A549 (cell line): Measurements from ENCODE around the gene PHIP. TPM values are rescaled to one million over a fixed set of nuclear protein-coding genes. Genes with fewer than 3 reads are reported as not detected.

ENCODE experiments used
- CBX2 ChIP-seq: fragments of 200-600 bp; sonication (generic); IDR thresholded peaks from 2 replicates; pipeline ENCODE4 v1.6.1; 2016; ENCODE audit warnings: low read depth, mild to moderate bottlenecking, borderline replicate concordance
- CEBPB ChIP-seq, 2 experiments: fragments of >200 bp in 1 of 2; sonication (Bioruptor Twin) in 1 of 2; formaldehyde crosslinking in 1 of 2; IDR thresholded peaks; 2 replicates each; pipeline ENCODE4 v1.6.1; 2012 to 2016
- EHF ChIP-seq: fragments of 250-450 bp; sonication (Bioruptor Pico); IDR thresholded peaks from 2 replicates; pipeline ENCODE4 v1.5.0; 2020; ENCODE audit warnings: mild to moderate bottlenecking
- ESRRA ChIP-seq: fragments of 150-350 bp; IDR thresholded peaks from 2 replicates; pipeline ENCODE4 v1.6.1; 2014; ENCODE audit warnings: mild to moderate bottlenecking, low read length, borderline replicate concordance
- FOSL2 ChIP-seq, 2 experiments: fragments of 450-650 bp in 1 of 2; fragments of >200 bp in 1 of 2; sonication (Bioruptor Twin) in 1 of 2; formaldehyde crosslinking; IDR thresholded peaks; 2 replicates each; pipeline versions ENCODE4 v1.5.0 to v1.6.1; 2016 to 2020; ENCODE audit warnings: mild to moderate bottlenecking in 1 of 2, moderate library complexity in 1 of 2
- FOXS1 ChIP-seq: fragments of 250-450 bp; sonication (Bioruptor Pico); IDR thresholded peaks from 2 replicates; pipeline ENCODE4 v1.5.0; 2020; ENCODE audit warnings: mild to moderate bottlenecking, moderate library complexity
- HDAC2 ChIP-seq: fragments of 200-600 bp; sonication (generic); IDR thresholded peaks from 2 replicates; pipeline ENCODE4 v1.6.1; 2016
- HOXB5 ChIP-seq: fragments of 250-450 bp; sonication (Bioruptor Pico); IDR thresholded peaks from 2 replicates; pipeline ENCODE4 v1.5.0; 2020; ENCODE audit warnings: mild to moderate bottlenecking, moderate library complexity
- JUN ChIP-seq, 2 experiments: fragments of >200 bp; sonication (Bioruptor Twin); formaldehyde crosslinking; IDR thresholded peaks; 2 replicates in 1 of 2; 3 replicates in 1 of 2; pipeline ENCODE4 v1.6.1; 2016 to 2017
- JUNB ChIP-seq: fragments of >200 bp; sonication (Bioruptor Twin); formaldehyde crosslinking; IDR thresholded peaks from 2 replicates; pipeline ENCODE4 v1.6.1; 2016
- NFE2L2 ChIP-seq: fragments of 150-350 bp; conservative IDR thresholded peaks from 2 replicates; pipeline ENCODE4 v1.6.1; 2014; ENCODE audit warnings: low read length
- NR3C1 ChIP-seq: fragments of >200 bp; sonication (Bioruptor Twin); formaldehyde crosslinking; IDR thresholded peaks from 3 replicates; pipeline ENCODE4 v1.6.1; 2017
- POLR2A ChIP-seq: IDR thresholded peaks from 2 replicates; pipeline ENCODE4 v1.6.1; 2012; ENCODE audit warnings: mild to moderate bottlenecking, low read length
- POLR2AphosphoS2 ChIP-seq: conservative IDR thresholded peaks from 2 replicates; pipeline ENCODE4 v1.6.1; 2012; ENCODE audit warnings: low read length, improper control_type of control experiment, inconsistent platforms
- RARB ChIP-seq: fragments of 250-450 bp; sonication (Bioruptor Pico); IDR thresholded peaks from 2 replicates; pipeline ENCODE4 v1.8.0; 2021; ENCODE audit warnings: mild to moderate bottlenecking, moderate library complexity
- RCOR1 ChIP-seq: fragments of 150-350 bp; IDR thresholded peaks from 2 replicates; pipeline ENCODE4 v1.6.1; 2014; ENCODE audit warnings: antibody characterized with exemption, low read length, low read depth
- SMC3 ChIP-seq: fragments of >200 bp; sonication (Bioruptor Twin); formaldehyde crosslinking; IDR thresholded peaks from 3 replicates; pipeline ENCODE4 v1.6.1; 2018; ENCODE audit warnings: inconsistent platforms
- TP53 ChIP-seq: fragments of 250-450 bp; sonication (Bioruptor Pico); IDR thresholded peaks from 2 replicates; pipeline ENCODE4 v1.5.0; 2021; ENCODE audit warnings: mild to moderate bottlenecking, moderate library complexity
- ZSCAN20 ChIP-seq: fragments of 250-450 bp; sonication (Bioruptor Pico); IDR thresholded peaks from 2 replicates; pipeline ENCODE4 v1.8.0; 2022; ENCODE audit warnings: mild to moderate bottlenecking, moderate library complexity
- polyA plus RNA-seq, 4 experiments: library from polyadenylated mRNA; depleted of rRNA in 3 of 4; stranded (reverse); fragments of >200 nt; fragmentation: RNase III in 1 of 4; extraction: RNeasy Plus Mini Kit Qiagen cat#74134 plus additional on column Dnase treatment in 1 of 4; gene quantifications; 2 replicates in 3 of 4; 3 replicates in 1 of 4; pipeline ENCODE4 v1.2.3, GENCODE V29; 2011 to 2017
- TF ChIP-seq, protein P1 (sequence below): fragments of >200 bp; sonication (Bioruptor Twin); formaldehyde crosslinking; IDR thresholded peaks from 2 replicates; pipeline ENCODE4 v1.6.1; 2016
- TF ChIP-seq, protein P2 (sequence below): fragments of 150-350 bp; IDR thresholded peaks from 2 replicates; pipeline ENCODE4 v1.6.1; 2014; ENCODE audit warnings: low read depth, mild to moderate bottlenecking, low read length
- TF ChIP-seq, protein P3 (sequence below): fragments of 250-450 bp; sonication (Bioruptor Pico); IDR thresholded peaks from 2 replicates; pipeline ENCODE4 v1.5.0; 2021; ENCODE audit warnings: mild to moderate bottlenecking, moderate library complexity, borderline replicate concordance
- TF ChIP-seq, protein P4 (sequence below): IDR thresholded peaks from 2 replicates; pipeline ENCODE4 v1.6.1; 2012; ENCODE audit warnings: low read depth, borderline replicate concordance
- TF ChIP-seq, protein P5 (sequence below): IDR thresholded peaks from 2 replicates; pipeline ENCODE4 v1.6.1; 2012
- TF ChIP-seq, protein P6 (sequence below): fragments of >200 bp; sonication (Bioruptor Twin); formaldehyde crosslinking; IDR thresholded peaks from 3 replicates; pipeline ENCODE4 v1.6.1; 2016

Gene PHIP
- polyA plus RNA-seq, 2 of the 4 experiments (the other 2 are of a cell fraction), result 7.2 to 14.9 TPM

DNA sequence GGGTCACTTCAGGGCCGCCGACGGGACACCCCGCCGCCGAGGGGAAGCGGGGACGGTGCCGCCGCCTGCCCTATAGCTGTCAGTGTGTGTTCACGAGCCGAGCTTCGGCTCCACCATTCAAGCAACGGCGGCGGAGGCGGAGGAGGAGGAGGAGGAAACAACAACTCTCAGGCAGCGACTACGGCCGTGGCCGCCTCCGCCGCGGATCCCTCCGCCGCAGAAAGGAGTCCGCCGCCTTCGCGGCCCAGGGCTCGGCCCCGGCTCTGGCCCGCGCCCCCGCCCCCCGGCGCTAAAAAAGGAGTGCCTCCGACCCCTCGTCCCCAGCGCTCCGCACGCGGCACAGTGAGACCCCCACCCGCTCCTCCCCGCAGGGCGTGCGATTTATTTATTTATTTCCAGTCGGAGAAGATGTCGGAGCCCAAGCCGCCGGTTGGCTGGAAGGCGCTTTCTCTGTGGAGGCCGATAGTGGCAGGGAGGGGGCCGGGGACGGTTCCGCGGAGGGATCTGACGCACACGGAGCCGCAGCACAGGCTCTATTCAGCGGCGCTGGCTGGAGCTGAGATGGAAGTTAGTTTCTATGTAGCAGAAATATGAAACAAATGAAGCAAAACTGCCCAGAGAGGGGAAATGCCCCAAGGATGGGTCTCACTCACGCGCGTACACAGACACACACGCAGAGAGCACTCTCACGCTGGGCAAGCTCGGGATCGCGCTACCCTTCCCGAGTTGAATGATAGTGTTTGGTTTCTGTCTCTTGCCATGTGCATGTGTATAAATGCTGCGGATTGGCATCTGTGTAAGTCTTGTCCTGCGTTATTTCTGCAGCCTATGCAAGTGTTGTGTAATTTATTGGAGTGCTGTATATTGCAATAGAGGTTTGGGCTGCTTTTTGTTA is at the start of gene PHIP (continued):
- TF ChIP-seq, protein P1, sequence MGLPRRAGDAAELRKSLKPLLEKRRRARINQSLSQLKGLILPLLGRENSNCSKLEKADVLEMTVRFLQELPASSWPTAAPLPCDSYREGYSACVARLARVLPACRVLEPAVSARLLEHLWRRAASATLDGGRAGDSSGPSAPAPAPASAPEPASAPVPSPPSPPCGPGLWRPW, result no peak
- TF ChIP-seq, protein P2, sequence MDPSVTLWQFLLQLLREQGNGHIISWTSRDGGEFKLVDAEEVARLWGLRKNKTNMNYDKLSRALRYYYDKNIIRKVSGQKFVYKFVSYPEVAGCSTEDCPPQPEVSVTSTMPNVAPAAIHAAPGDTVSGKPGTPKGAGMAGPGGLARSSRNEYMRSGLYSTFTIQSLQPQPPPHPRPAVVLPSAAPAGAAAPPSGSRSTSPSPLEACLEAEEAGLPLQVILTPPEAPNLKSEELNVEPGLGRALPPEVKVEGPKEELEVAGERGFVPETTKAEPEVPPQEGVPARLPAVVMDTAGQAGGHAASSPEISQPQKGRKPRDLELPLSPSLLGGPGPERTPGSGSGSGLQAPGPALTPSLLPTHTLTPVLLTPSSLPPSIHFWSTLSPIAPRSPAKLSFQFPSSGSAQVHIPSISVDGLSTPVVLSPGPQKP, result no peak
- TF ChIP-seq, protein P3, sequence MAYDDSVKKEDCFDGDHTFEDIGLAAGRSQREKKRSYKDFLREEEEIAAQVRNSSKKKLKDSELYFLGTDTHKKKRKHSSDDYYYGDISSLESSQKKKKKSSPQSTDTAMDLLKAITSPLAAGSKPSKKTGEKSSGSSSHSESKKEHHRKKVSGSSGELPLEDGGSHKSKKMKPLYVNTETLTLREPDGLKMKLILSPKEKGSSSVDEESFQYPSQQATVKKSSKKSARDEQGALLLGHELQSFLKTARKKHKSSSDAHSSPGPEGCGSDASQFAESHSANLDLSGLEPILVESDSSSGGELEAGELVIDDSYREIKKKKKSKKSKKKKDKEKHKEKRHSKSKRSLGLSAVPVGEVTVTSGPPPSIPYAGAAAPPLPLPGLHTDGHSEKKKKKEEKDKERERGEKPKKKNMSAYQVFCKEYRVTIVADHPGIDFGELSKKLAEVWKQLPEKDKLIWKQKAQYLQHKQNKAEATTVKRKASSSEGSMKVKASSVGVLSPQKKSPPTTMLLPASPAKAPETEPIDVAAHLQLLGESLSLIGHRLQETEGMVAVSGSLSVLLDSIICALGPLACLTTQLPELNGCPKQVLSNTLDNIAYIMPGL (CRISPR knock-in tag), result peak; percentile 78; the same call in 1 of the 2 replicates
- TF ChIP-seq FOSL2 (IDR thresholded peaks at IDR 0.05) (no peak), FOSL2 (CRISPR knock-in tag; IDR thresholded peaks at IDR 0.05) (no peak), JUN (IDR thresholded peaks at IDR 0.05) (peak; percentile 28 to 80; a peak in 3 of 5 replicates), TP53 (0 out of 2 replicates have a peak, but pooled peaks have one; percentile 51), ZSCAN20 (no peak), FOXS1 (CRISPR knock-in tag) (no peak), CEBPB (IDR thresholded peaks at IDR 0.05) (peak; percentile 36 to 60; a peak in 1 of 4 replicates), NR3C1 (no peak), JUNB (no peak), POLR2A (peak; percentile 62), RARB (CRISPR knock-in tag) (no peak), SMC3 (no peak; the same call in 2 of the 3 replicates), CBX2 (no peak), ESRRA (no peak), POLR2AphosphoS2 (no peak), RCOR1 (no peak), HDAC2 (no peak), EHF (CRISPR knock-in tag) (no peak), HOXB5 (no peak), NFE2L2 (no peak)
- TF ChIP-seq, protein P4, sequence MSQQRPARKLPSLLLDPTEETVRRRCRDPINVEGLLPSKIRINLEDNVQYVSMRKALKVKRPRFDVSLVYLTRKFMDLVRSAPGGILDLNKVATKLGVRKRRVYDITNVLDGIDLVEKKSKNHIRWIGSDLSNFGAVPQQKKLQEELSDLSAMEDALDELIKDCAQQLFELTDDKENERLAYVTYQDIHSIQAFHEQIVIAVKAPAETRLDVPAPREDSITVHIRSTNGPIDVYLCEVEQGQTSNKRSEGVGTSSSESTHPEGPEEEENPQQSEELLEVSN, result peak; percentile 18; the same call in 1 of the 2 replicates
- TF ChIP-seq, protein P5, sequence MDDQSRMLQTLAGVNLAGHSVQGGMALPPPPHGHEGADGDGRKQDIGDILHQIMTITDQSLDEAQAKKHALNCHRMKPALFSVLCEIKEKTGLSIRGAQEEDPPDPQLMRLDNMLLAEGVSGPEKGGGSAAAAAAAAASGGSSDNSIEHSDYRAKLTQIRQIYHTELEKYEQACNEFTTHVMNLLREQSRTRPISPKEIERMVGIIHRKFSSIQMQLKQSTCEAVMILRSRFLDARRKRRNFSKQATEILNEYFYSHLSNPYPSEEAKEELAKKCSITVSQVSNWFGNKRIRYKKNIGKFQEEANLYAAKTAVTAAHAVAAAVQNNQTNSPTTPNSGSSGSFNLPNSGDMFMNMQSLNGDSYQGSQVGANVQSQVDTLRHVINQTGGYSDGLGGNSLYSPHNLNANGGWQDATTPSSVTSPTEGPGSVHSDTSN, result peak; percentile 89
- TF ChIP-seq, protein P6, sequence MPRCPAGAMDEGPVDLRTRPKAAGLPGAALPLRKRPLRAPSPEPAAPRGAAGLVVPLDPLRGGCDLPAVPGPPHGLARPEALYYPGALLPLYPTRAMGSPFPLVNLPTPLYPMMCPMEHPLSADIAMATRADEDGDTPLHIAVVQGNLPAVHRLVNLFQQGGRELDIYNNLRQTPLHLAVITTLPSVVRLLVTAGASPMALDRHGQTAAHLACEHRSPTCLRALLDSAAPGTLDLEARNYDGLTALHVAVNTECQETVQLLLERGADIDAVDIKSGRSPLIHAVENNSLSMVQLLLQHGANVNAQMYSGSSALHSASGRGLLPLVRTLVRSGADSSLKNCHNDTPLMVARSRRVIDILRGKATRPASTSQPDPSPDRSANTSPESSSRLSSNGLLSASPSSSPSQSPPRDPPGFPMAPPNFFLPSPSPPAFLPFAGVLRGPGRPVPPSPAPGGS, result no peak; the same call in 2 of the 3 replicates
- TF ChIP-seq, all 56 proteins: peak for 10
